ENCODE measurements around the gene MS4A4E. TPM values are rescaled to one million over a fixed set of nuclear protein-coding genes. Genes with fewer than 3 reads are reported as not detected.

MS4A4E gene
- total RNA-seq, 1 experiment from 2014 or later: 0.42 TPM

GRCh38 chr11:60257956-60258722, 15.2 kb upstream of the MS4A4E start:
- Histone ChIP-seq H2AFZ (ENCODE audit: low read length) (no peak overlapping the region), H3K23ac (ENCODE audit: insufficient read length, low read depth, low read length) (no peak overlapping the region), H2BK120ac (ENCODE audit: low read depth, low read length, poor library complexity, severe bottlenecking) (no peak overlapping the region), H4K20me1 (ENCODE audit: control insufficient read depth, insufficient read depth, insufficient read length) (no peaks in the 10 kb centered on the region), H2BK12ac (ENCODE audit: insufficient read length, low read depth, low read length) (no peak overlapping the region), H3K4ac (ENCODE audit: low read depth, low read length) (no peak overlapping the region), H3K23me2 (ENCODE audit: insufficient read length, low read depth, low read length, poor library complexity, severe bottlenecking) (no peaks in the 10 kb centered on the region), H3K4me1 (ENCODE audit: insufficient read depth, low read length) (no peaks in the 10 kb centered on the region), H3K27me3 (ENCODE audit: insufficient read depth, low read length) (no peaks in the 10 kb centered on the region), H2AK5ac (ENCODE audit: insufficient read length, low read length) (no peak overlapping the region), H3K4me2 (ENCODE audit: insufficient read depth, insufficient read length, low read length) (no peak overlapping the region), H3K27ac (ENCODE audit: insufficient read length, low read depth, low read length) (no peak overlapping the region), H3K18ac (ENCODE audit: insufficient read length, low read depth, low read length) (no peak overlapping the region), H4K91ac (ENCODE audit: insufficient read length, low read depth, low read length) (no peak overlapping the region), H2BK15ac (ENCODE audit: low read depth, low read length) (no peak overlapping the region), H2BK5ac (ENCODE audit: insufficient read length, low read length) (no peak overlapping the region), H3K9me3 (ENCODE audit: control insufficient read depth, low read depth, low read length) (no peaks in the 10 kb centered on the region), H3K79me1 (ENCODE audit: insufficient read depth, low read depth, low read length, poor library complexity, severe bottlenecking) (no peaks in the 10 kb centered on the region), H3K79me2 (ENCODE audit: insufficient read depth, low read length) (no peaks in the 10 kb centered on the region), H2BK20ac (ENCODE audit: low read depth, low read length, poor library complexity, severe bottlenecking) (no peak overlapping the region), H3K9ac (ENCODE audit: extremely low read depth, insufficient read length, low read length) (no peak overlapping the region), H4K8ac (replicated peaks; ENCODE audit: insufficient read length, low read depth, low read length) (no peak overlapping the region), H4K5ac (ENCODE audit: insufficient read length, low read depth, low read length) (no peak overlapping the region), H3K14ac (ENCODE audit: insufficient read depth, low read length) (no peak overlapping the region), H3T11ph (ENCODE audit: low read length) (no peak overlapping the region), H3K56ac (ENCODE audit: insufficient read length, low read depth, low read length) (no peak overlapping the region)
- peaks cover 20 to 22% of the 10 kb centered on the region in 2 experiments for H3K9me3 Mint-ChIP-seq
- WGBS (ENCODE audit: extremely low coverage, insufficient read length, low lambda C conversion rate): no CpG with 5 or more reads among the region's 4 CpGs
- no peak overlapping the region for H3K4me3 Mint-ChIP-seq
- no peak for TF ChIP-seq CTCF (conservative IDR thresholded peaks at IDR 0.05)
- no peaks in the 10 kb centered on the region for H3K4me1 Mint-ChIP-seq
- no peak overlapping the region for H3K27ac Mint-ChIP-seq
- DNase-seq: no peak
- H3K36me3 Mint-ChIP-seq (ENCODE audit: insufficient read depth in 1 of 3, low read depth in 3 of 3): peaks cover 3 to 19% (median 17%) of the 10 kb centered on the region in 3 experiments; a peak in 6 of 7 replicates
- H3K27me3 Mint-ChIP-seq (ENCODE audit: low read depth): no peaks in the 10 kb centered on the region; the same call in 1 of the 2 replicates

Data from H9 (cell line).